HG02973 (cell line): Measurements from ENCODE around the gene GLT8D2.

Source experiments
- ATAC-seq: cut with Tn5 transposase; IDR thresholded peaks from one replicate; pipeline ENCODE4 v1.9.1; 2021; ENCODE audit warnings: moderate library complexity; ENCODE audit not compliant: unreplicated experiment

GLT8D2 gene

DNA sequence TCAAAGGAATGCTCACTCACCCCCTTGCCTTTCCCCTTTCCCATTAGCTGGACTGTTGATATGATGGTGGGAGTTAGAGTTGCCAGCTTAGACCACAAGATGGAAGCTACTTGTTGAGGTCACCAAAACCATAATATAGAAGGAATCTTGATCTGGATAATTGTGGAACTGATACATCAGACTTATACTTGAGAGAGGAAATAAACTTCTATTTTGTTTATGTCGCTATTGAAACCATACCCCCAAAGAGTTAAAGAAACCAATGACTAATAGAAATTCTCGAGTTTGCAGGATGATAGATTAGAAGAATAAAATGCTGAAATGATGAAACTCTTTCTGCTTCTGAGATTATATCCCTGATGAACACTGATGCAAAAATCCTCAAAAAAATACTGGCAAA, 46.4 kb downstream of the GLT8D2 start:
- ATAC-seq: no peak

- ATAC-seq: no peak
These were observed 47.3 kb downstream of the GLT8D2 start for GRCh38 chr12:104002686-104003085.

DNA sequence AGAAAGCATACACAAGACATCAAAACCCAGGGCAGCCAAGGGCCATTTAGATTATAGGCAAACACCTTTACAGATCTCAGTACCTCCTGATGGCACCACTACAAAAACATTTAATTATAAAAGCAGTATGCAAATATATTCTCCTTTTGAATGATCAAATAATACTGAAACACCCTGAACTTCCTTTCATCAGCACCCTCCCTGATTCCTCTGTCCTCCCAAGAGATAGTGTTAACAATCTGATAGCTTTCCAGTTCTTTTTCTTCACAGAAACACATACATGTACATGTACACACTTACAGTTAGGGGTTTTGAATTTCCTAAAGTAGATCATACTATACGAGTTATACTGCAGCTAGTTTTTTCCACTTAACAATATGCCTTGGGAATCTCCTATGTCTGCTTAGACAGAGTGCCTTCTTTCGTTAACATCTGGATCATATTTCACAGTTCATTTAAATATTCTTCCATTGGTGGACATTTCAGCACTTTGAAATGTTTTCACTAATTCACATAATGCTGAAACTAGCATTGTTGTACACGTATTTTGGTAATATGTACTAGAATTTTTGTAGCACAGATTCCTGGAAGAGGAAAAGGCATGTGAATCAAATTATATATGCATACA, 49.1 kb downstream of the GLT8D2 start:
- no peak for ATAC-seq

- ATAC-seq: no peak
These were observed 51.0 kb downstream of the GLT8D2 start for GRCh38 chr12:103998976-103999375.

GRCh38 chr12:103997286-103997900, 52.6 kb downstream of the GLT8D2 start:
- no peak for ATAC-seq

- no peak for ATAC-seq
These were observed 53.4 kb downstream of the GLT8D2 start for GRCh38 chr12:103996595-103996994.

DNA sequence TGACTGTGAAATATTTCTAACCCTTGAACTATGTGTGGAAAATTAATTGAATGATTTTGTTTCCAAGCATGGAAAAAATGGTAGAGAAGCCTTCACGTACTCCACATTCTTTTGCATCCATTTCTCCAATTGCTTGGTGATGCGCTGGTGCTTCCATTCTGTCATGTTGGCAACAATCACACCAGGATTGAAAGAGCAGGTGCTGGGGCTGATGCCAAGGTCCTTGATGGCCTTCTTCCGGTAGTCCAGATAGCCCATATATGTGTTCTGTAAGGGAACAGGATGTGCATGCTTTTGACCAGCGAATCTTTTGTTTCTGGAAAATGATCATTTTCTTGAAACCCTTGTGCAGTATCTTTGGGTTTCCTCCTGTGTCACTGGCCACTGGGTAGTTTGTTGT, 55.8 kb downstream of the GLT8D2 start:
- ATAC-seq: no peak

DNA sequence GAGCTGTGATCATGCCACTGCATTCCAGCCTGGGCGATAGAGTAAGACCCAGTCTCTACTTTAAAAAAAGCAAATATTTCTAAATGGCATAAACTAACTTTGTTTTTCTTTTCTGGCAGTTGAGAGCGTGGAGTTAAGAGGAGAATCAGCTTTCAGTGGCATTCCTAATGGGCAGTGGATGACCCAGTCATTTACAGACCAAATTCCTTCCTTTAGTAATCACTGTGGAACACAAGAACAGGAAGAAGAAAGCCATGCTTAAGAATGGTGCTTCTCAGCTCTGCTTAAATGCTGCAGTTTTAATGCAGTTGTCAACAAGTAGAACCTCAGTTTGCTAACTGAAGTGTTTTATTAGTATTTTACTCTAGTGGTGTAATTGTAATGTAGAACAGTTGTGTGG, 63.2 kb downstream of the GLT8D2 start:
- ATAC-seq: no peak

DNA sequence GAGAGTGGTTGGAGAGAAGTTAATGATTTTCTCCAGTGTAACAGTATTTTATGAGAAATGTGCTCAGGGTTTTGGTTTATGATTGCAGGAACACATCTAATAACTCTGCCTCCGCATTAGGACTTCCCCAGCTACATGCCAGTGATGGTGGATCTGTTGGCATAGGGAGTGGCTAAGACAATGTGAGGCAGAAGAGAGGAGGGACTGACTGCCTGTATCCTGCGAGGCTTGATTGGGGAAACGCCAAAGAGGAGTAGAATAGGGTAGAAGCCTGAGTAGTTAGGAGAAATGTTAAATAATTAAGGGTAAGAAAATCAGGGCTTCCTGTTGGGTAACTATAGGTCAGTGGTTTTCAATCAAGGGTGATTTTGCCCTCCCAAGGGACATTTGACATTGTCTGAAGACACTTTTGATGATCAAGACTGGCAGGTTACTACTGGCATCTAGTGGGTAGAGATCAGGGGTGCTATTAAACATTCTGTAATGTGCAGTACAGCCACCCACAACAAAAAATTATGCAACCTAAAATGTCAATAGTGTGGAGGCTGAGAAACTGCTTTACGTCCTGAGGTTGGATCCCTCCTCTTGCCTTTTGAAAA, 71.5 kb downstream of the GLT8D2 start:
- ATAC-seq: no peak

GRCh38 chr12:103975368-103975767, 74.6 kb downstream of the GLT8D2 start:
- no peak for ATAC-seq

GRCh38 chr12:103973909-103974308, 76.1 kb downstream of the GLT8D2 start:
- ATAC-seq: no peak

DNA sequence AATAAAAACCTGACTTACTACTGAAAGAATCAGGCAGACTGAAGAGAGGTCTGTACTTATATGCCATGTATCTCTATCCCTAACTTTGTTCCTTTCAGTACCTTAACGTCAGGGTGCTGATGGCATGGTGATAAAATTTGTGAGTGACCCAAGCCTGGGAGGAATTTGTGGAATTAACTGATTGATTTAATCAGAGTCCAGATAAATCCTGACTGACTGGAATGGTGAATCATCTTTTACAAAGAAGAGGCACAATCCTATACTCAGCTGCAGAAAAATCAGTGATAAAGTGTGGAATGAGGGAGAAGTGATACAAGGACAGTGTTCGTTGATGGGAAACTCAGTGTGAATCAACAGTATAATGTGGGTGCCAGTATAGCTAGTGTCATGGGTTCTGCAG, 80.6 kb downstream of the GLT8D2 start:
- ATAC-seq: no peak

DNA sequence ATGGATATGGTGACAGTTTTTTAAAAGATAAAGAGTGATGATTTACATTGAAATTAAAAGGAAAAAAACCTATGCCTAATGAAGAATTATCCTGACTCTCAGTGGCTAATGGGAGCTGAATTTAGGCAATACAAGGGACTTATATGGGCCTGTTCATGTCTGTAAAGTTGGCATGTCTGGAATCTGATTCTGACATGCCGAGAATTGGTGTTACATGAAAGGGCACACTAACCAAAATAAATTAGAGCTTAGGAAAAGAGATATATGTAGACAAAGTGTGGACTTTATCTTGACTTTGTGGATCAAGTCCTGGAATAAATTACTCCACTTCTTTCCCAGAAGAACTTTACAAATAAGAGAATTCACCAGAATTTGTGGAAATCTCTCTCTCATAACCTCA, 83.3 kb downstream of the GLT8D2 start:
- ATAC-seq: no peak

GRCh38 chr12:103965590-103966504, 84.1 kb downstream of the GLT8D2 start, which contains the start of gene TDG:
Gene TDG, plus strand, starts transcription at chr12:103965872. Its CDS starts 166 bp downstream, at chr12:103966038.
- peak; percentile 92 for ATAC-seq

DNA sequence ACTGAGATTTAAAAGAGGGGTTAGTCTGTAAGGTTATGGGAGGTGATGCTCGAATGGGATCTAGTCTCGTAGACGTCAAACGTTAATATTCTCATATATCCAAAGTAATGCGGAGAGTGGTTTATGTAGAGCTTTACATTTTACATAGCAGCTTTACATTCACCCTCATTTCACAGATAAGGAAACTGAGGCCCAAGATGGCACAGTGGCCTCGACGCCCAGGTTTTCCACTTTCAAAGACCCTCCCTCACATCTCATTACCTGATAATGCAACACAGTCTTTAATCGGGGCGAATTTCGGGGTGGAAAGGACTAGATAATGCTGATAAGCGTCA, 84.8 kb downstream of the GLT8D2 start:
- peak; percentile 2 for ATAC-seq

DNA sequence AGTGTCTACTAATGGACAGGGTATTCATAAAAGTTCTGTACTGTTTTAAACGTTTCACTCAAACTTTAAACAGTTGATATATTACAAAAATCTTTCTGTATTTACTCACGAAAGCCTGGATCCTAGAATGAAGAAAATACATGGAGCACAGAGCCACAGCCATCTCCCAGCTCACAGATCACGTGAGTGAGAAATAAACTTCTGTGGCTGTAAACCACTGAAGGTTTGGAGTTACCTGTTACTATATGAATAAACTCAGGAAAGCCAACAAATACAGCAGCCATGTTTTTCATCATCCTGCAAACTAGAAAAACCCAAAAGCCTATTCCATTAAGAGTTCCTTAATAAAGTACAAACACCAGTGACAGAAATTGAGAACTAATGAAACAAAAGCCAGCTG, 85.2 kb downstream of the GLT8D2 start:
- ATAC-seq: no peak

DNA sequence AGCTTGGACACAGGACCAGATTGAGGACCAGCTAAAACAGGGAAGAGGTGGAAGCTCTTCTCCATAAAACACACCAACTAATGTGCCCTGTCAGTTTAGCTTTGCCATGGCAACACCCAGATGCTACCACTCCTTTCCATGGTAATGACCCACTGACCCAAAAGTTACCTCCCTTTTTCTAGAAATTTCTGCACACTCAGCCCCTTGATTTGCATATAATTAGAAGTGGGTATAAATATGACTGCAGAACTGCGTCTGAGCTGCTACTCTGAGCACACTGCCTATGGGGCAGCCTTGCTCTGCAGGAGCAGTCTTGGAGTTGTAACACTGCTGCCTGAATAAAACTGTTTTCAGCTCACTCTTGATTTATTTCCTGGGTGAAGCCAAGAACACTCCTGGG, 87.5 kb downstream of the GLT8D2 start:
- ATAC-seq: no peak

GRCh38 chr12:103960616-103961227, 89.3 kb downstream of the GLT8D2 start:
- no peak for ATAC-seq

- ATAC-seq: no peak
These were observed 91.4 kb downstream of the GLT8D2 start for GRCh38 chr12:103958621-103959020.

GRCh38 chr12:103957865-103958388, 92.1 kb downstream of the GLT8D2 start:
- no peak for ATAC-seq

DNA sequence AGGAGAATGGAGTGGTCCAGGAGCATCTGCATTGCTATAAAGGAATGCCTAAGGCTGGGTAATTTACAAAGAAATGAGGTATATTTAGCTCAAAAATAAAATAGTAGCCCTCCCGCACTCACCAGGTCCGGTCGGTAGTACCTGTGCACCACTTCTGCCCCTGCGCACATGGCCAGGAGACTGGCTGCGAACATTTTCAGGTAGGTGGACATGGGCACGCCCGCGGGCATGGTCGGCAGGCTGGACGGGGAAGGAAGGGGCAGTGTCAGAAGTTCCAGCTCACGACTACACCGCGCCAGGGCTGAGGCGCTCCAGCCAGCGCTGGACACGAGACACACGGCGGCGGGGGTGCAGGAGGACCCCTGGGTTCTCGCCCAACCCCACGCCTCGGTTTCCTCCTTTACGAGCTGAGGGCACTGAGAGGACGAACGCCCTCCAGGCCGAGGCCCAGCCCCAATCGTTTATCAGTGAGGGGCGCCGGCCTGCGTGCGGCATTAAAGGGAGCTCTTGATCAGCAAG, 93.4 kb downstream of the GLT8D2 start:
- ATAC-seq: peak; percentile 21
